GM23338 (cell line): Measurements from ENCODE around the gene PGAP3. TPM values are rescaled to one million over a fixed set of nuclear protein-coding genes. Genes with fewer than 3 reads are reported as not detected.

Experiments used
- ATAC-seq: fragments of 200-7000 bp; cut with Tn5 transposase; 3 replicates; pipeline ENCODE4 v1.9.1; 2020
- DNase-seq: peaks from one replicate; pipeline ENCODE4 v3.0.0-alpha.2; 2015; ENCODE audit warnings: low spot score
- H2AFZ ChIP-seq: fragments of 200-600 bp; sonication (generic); 2 replicates; pipeline ENCODE4 v1.8.0; 2016; ENCODE audit warnings: antibody characterized with exemption, mild to moderate bottlenecking, moderate library complexity
- H3F3A ChIP-seq: fragments of 200-600 bp; sonication (generic); replicated peaks from 2 replicates; pipeline ENCODE4 v1.8.0; 2017; ENCODE audit warnings: antibody characterized with exemption, mixed run types, low read depth
- H3K27ac ChIP-seq: fragments of 200-600 bp; sonication (generic); 2 replicates; pipeline ENCODE4 v1.6.1; 2016; ENCODE audit warnings: low read depth
- H3K27me3 ChIP-seq: fragments of 200-600 bp; sonication (generic); 2 replicates; pipeline ENCODE4 v1.8.0; 2016; ENCODE audit warnings: mild to moderate bottlenecking, mixed run types, moderate library complexity; ENCODE audit not compliant: insufficient read depth
- H3K36me3 ChIP-seq: fragments of 200-600 bp; sonication (generic); 2 replicates; pipeline ENCODE4 v1.8.0; 2016; ENCODE audit warnings: mild to moderate bottlenecking; ENCODE audit not compliant: insufficient read depth
- H3K4me1 ChIP-seq: fragments of 200-600 bp; sonication (generic); 2 replicates; pipeline ENCODE4 v1.8.0; 2016; ENCODE audit warnings: mild to moderate bottlenecking, moderate library complexity; ENCODE audit not compliant: insufficient read depth
- H3K4me2 ChIP-seq: fragments of 200-600 bp; sonication (generic); 2 replicates; pipeline ENCODE4 v1.7.1; 2017; ENCODE audit warnings: mixed run types
- H3K4me3 ChIP-seq: fragments of 200-600 bp; sonication (generic); 2 replicates; pipeline ENCODE4 v1.6.1; 2016; ENCODE audit warnings: mixed run types
- H3K79me2 ChIP-seq: fragments of 200-600 bp; sonication (generic); replicated peaks from 2 replicates; pipeline ENCODE4 v1.8.0; 2017; ENCODE audit warnings: mild to moderate bottlenecking; ENCODE audit not compliant: insufficient read depth
- H3K9me2 ChIP-seq: fragments of 200-600 bp; sonication (generic); 2 replicates; pipeline ENCODE4 v1.8.0; 2017; ENCODE audit not compliant: insufficient read depth
- H4K20me1 ChIP-seq: fragments of 200-600 bp; sonication (generic); replicated peaks from 2 replicates; pipeline ENCODE4 v1.8.0; 2017; ENCODE audit warnings: mild to moderate bottlenecking; ENCODE audit not compliant: insufficient read depth
- H3K27ac Mint-ChIP-seq: 2 replicates; pipeline ENCODE4 v1.8.0; 2020; ENCODE audit warnings: inconsistent platforms, mild to moderate bottlenecking, moderate library complexity, mixed read lengths
- H3K27me3 Mint-ChIP-seq: 3 replicates; pipeline ENCODE4 v1.8.0; 2022; ENCODE audit warnings: low read depth, mild to moderate bottlenecking, moderate library complexity, mixed read lengths, inconsistent platforms; ENCODE audit not compliant: insufficient read depth, poor library complexity
- H3K36me3 Mint-ChIP-seq: 3 replicates; pipeline ENCODE4 v1.8.0; 2021; ENCODE audit warnings: low read depth, mild to moderate bottlenecking, inconsistent platforms, moderate library complexity, mixed read lengths
- H3K4me1 Mint-ChIP-seq: 3 replicates; pipeline ENCODE4 v1.8.0; 2020; ENCODE audit warnings: mild to moderate bottlenecking, inconsistent platforms, mixed read lengths
- H3K4me3 Mint-ChIP-seq: 3 replicates; pipeline ENCODE4 v1.8.0; 2021; ENCODE audit warnings: moderate library complexity, mild to moderate bottlenecking, inconsistent platforms, mixed read lengths
- H3K9me3 Mint-ChIP-seq: 3 replicates; pipeline ENCODE4 v1.8.0; 2020; ENCODE audit warnings: moderate library complexity, mild to moderate bottlenecking, inconsistent platforms, mixed read lengths
- EZH2phosphoT487 ChIP-seq: fragments of 200-600 bp; sonication (generic); IDR thresholded peaks from one replicate; pipeline ENCODE4 v1.8.1; 2018; ENCODE audit warnings: antibody characterized with exemption; ENCODE audit not compliant: unreplicated experiment
- JUNB ChIP-seq: IDR thresholded peaks from one replicate; pipeline ENCODE4 v1.6.1; 2016; ENCODE audit warnings: antibody characterized with exemption; ENCODE audit not compliant: unreplicated experiment
- NANOG ChIP-seq: IDR thresholded peaks from 2 replicates; pipeline ENCODE4 v1.6.1; 2016; ENCODE audit warnings: antibody characterized with exemption, borderline replicate concordance
- POLR2AphosphoS5 ChIP-seq: IDR thresholded peaks from 2 replicates; pipeline ENCODE4 v1.6.1; 2016; ENCODE audit warnings: antibody characterized with exemption, low read depth
- ZNF114 ChIP-seq: fragments of 250-450 bp; sonication (Bioruptor Pico); IDR thresholded peaks from 2 replicates; pipeline ENCODE4 v1.5.0; 2020; ENCODE audit warnings: mild to moderate bottlenecking, moderate library complexity
- polyA plus RNA-seq: library from polyadenylated mRNA; unstranded; fragments of >200 nt; fragmentation: Nextera tagmentation; extraction: Ambion mirVana; gene quantifications from 2 replicates; pipeline ENCODE4 v1.2.1, GENCODE V29; 2016
- total RNA-seq: library from RNA; depleted of rRNA; stranded (reverse); fragments of >200 nt; shearing (Covaris generic); gene quantifications from 2 replicates; pipeline ENCODE4 v1.2.3, GENCODE V29; 2014
- TF ChIP-seq, protein P1 (sequence below): fragments of 250-450 bp; sonication (Bioruptor Pico); IDR thresholded peaks from 2 replicates; pipeline ENCODE4 v1.5.0; 2020; ENCODE audit warnings: mild to moderate bottlenecking, moderate library complexity
- TF ChIP-seq, protein P2 (sequence below): IDR thresholded peaks from 2 replicates; pipeline ENCODE4 v1.6.1; 2016; ENCODE audit warnings: antibody characterized with exemption

Gene PGAP3
- total and polyA plus RNA-seq, 2 experiments from 2014 or later: 7.0 to 10.7 TPM

DNA sequence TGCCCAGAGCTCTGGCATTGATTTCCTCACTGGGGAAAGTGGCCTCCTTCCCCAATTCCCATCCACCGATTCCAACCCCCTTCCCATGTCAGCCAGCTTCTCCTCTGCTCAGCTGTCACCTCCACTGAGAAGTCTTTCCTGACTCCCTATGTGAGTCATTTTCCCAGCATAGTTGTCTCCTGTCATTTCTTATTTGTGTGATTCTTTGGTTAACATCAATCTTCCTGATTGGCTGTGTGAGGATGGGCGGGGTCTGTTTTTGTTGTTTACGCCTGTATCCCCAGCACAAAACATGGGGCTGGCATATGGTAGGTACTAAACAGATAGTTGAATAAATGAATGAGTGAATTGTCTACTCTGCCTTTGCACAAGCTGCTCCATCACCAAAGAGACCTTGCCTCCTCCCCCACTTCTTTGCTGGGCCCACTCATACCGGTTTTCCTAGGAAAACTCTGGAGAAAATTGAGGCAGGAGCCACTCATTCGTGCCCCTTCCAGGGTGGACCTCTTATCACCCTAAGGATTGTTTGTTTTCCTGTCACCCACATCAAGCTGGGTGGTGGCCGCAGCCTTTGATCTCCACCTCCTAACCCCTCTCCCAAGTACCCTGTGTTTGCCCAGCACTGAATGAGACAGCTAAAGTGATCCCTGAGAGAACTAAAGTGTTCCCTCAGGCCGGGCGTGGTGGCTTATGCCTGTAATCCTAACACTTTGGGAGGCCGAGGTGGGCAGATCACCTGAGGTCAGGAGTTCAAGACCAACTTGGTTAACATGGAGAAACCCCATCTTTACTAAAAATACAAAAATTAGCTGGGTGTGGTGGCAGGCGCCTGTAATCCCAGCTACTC is 48.7 kb upstream of the PGAP3 start (continued):
- TF ChIP-seq, protein P1, sequence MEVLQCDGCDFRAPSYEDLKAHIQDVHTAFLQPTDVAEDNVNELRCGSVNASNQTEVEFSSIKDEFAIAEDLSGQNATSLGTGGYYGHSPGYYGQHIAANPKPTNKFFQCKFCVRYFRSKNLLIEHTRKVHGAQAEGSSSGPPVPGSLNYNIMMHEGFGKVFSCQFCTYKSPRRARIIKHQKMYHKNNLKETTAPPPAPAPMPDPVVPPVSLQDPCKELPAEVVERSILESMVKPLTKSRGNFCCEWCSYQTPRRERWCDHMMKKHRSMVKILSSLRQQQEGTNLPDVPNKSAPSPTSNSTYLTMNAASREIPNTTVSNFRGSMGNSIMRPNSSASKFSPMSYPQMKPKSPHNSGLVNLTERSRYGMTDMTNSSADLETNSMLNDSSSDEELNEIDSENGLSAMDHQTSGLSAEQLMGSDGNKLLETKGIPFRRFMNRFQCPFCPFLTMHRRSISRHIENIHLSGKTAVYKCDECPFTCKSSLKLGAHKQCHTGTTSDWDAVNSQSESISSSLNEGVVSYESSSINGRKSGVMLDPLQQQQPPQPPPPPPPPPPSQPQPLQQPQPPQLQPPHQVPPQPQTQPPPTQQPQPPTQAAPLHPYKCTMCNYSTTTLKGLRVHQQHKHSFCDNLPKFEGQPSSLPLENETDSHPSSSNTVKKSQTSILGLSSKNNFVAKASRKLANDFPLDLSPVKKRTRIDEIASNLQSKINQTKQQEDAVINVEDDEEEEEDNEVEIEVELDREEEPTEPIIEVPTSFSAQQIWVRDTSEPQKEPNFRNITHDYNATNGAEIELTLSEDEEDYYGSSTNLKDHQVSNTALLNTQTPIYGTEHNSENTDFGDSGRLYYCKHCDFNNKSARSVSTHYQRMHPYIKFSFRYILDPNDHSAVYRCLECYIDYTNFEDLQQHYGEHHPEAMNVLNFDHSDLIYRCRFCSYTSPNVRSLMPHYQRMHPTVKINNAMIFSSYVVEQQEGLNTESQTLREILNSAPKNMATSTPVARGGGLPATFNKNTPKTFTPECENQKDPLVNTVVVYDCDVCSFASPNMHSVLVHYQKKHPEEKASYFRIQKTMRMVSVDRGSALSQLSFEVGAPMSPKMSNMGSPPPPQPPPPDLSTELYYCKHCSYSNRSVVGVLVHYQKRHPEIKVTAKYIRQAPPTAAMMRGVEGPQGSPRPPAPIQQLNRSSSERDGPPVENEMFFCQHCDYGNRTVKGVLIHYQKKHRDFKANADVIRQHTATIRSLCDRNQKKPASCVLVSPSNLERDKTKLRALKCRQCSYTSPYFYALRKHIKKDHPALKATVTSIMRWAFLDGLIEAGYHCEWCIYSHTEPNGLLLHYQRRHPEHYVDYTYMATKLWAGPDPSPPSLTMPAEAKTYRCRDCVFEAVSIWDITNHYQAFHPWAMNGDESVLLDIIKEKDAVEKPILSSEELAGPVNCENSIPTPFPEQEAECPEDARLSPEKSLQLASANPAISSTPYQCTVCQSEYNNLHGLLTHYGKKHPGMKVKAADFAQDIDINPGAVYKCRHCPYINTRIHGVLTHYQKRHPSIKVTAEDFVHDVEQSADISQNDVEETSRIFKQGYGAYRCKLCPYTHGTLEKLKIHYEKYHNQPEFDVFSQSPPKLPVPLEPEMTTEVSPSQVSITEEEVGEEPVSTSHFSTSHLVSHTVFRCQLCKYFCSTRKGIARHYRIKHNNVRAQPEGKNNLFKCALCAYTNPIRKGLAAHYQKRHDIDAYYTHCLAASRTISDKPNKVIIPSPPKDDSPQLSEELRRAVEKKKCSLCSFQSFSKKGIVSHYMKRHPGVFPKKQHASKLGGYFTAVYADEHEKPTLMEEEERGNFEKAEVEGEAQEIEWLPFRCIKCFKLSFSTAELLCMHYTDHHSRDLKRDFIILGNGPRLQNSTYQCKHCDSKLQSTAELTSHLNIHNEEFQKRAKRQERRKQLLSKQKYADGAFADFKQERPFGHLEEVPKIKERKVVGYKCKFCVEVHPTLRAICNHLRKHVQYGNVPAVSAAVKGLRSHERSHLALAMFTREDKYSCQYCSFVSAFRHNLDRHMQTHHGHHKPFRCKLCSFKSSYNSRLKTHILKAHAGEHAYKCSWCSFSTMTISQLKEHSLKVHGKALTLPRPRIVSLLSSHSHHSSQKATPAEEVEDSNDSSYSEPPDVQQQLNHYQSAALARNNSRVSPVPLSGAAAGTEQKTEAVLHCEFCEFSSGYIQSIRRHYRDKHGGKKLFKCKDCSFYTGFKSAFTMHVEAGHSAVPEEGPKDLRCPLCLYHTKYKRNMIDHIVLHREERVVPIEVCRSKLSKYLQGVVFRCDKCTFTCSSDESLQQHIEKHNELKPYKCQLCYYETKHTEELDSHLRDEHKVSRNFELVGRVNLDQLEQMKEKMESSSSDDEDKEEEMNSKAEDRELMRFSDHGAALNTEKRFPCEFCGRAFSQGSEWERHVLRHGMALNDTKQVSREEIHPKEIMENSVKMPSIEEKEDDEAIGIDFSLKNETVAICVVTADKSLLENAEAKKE: no peak

DNA sequence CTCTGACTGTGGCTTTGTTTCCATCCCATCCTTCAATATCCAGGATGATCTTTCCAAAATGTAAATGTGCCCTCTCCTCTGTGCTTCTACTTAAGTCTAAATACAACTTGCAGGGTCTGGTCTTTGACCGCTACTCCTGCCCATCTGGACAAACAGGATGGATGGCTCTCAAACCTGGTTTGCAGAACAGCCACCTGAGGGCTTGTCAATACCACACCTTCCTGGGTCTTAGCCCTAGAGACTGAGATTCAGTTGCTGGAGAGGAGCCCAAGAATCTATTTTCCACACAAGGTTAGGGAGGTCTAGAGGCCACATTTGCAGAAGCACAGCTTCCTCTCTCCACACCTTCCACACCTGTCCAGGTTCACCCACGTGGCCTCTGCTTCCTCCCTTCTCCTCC is 48.0 kb upstream of the PGAP3 start:
- H3K27ac ChIP-seq: peak overlapping the region; percentile 50; the same call in 1 of the 2 replicates
- Mint-ChIP-seq H3K27ac (no peak overlapping the region; the same call in 1 of the 2 replicates), H3K27me3 (peaks cover 19% of the 10 kb centered on the region), H3K36me3 (no peaks in the 10 kb centered on the region), H3K4me3 (no peak overlapping the region), H3K4me1 (peaks cover 34% of the 10 kb centered on the region), H3K9me3 (no peaks in the 10 kb centered on the region; the same call in 2 of the 3 replicates)
- H3K36me3 ChIP-seq: no peaks in the 10 kb centered on the region
- no peak overlapping the region for H2AFZ ChIP-seq
- peaks cover 16% of the 10 kb centered on the region for H3F3A ChIP-seq
- no peak overlapping the region for H3K4me3 ChIP-seq
- H4K20me1 ChIP-seq: no peaks in the 10 kb centered on the region
- no peaks in the 10 kb centered on the region for H3K9me2 ChIP-seq
- no peak for ATAC-seq
- H3K27me3 ChIP-seq: no peaks in the 10 kb centered on the region
- H3K4me1 ChIP-seq: peaks cover 26% of the 10 kb centered on the region
- no peak overlapping the region for H3K4me2 ChIP-seq
- DNase-seq: no peak
- H3K79me2 ChIP-seq: 0 out of 2 replicates have a peak, but pooled peaks cover 6% of the 10 kb centered on the region
- TF ChIP-seq, protein P1: no peak
- no peak for TF ChIP-seq POLR2AphosphoS5
- TF ChIP-seq, protein P2, sequence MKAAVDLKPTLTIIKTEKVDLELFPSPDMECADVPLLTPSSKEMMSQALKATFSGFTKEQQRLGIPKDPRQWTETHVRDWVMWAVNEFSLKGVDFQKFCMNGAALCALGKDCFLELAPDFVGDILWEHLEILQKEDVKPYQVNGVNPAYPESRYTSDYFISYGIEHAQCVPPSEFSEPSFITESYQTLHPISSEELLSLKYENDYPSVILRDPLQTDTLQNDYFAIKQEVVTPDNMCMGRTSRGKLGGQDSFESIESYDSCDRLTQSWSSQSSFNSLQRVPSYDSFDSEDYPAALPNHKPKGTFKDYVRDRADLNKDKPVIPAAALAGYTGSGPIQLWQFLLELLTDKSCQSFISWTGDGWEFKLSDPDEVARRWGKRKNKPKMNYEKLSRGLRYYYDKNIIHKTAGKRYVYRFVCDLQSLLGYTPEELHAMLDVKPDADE: no peak
- no peak for TF ChIP-seq ZNF114
- no peak for TF ChIP-seq JUNB
- no peak for TF ChIP-seq NANOG
- no peak for TF ChIP-seq EZH2phosphoT487
